ENCODE results near the gene CAMK2A.

The CAMK2A gene

GRCh38 chr5:150266871-150267291 is 22.7 kb downstream of the CAMK2A start:
- TF ChIP-seq, protein P1, sequence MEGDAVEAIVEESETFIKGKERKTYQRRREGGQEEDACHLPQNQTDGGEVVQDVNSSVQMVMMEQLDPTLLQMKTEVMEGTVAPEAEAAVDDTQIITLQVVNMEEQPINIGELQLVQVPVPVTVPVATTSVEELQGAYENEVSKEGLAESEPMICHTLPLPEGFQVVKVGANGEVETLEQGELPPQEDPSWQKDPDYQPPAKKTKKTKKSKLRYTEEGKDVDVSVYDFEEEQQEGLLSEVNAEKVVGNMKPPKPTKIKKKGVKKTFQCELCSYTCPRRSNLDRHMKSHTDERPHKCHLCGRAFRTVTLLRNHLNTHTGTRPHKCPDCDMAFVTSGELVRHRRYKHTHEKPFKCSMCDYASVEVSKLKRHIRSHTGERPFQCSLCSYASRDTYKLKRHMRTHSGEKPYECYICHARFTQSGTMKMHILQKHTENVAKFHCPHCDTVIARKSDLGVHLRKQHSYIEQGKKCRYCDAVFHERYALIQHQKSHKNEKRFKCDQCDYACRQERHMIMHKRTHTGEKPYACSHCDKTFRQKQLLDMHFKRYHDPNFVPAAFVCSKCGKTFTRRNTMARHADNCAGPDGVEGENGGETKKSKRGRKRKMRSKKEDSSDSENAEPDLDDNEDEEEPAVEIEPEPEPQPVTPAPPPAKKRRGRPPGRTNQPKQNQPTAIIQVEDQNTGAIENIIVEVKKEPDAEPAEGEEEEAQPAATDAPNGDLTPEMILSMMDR (IDR thresholded peaks at IDR 0.05; ENCODE audit: extremely low read depth, missing control alignments): no peak
- no peak for DNase-seq (ENCODE audit: low spot score)

DNA sequence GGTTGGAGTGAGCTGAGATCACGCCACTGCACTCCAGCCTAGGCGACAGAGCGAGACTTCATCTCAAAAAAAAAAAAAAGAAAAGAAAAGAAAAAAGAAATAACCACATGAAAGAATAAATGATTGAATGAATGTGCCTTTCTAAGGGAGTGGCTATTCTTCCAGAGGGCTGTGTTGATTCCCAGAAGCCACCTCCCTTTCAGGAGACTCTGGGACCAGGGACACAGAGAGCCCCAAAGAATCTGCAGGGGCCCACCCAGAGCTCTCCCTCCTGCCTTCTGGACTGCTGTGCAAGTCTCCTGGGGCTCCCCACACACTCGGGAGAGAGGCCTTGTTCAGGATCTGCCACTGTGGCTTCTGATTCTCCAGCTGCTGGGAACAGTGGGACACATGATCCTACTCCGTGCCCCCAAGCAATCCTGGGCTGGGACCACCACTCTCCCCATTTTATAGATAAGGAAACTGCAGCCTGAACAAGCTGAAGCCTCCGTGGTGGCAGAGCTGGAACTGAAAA is 23.6 kb downstream of the CAMK2A start:
- TF ChIP-seq, protein P1 (IDR thresholded peaks at IDR 0.05; ENCODE audit: extremely low read depth, missing control alignments): no peak

GRCh38 chr5:150264667-150265603 is 24.6 kb downstream of the CAMK2A start:
- TF ChIP-seq, protein P1 (IDR thresholded peaks at IDR 0.05; ENCODE audit: extremely low read depth, missing control alignments): no peak
- no peak for DNase-seq (ENCODE audit: low spot score)

More for the DNA sequence above, 23.6 kb downstream of the CAMK2A start:
- DNase-seq (ENCODE audit: low spot score): no peak

- no peak for DNase-seq (ENCODE audit: low spot score)
These were observed 25.6 kb downstream of the CAMK2A start for GRCh38 chr5:150263801-150264621.

GRCh38 chr5:150263375-150263775 is 26.2 kb downstream of the CAMK2A start:
- TF ChIP-seq, protein P1 (IDR thresholded peaks at IDR 0.05; ENCODE audit: extremely low read depth, missing control alignments): no peak

More at GRCh38 chr5:150263801-150264621, 25.6 kb downstream of the CAMK2A start:
- TF ChIP-seq, protein P1 (IDR thresholded peaks at IDR 0.05; ENCODE audit: extremely low read depth, missing control alignments): no peak

DNA sequence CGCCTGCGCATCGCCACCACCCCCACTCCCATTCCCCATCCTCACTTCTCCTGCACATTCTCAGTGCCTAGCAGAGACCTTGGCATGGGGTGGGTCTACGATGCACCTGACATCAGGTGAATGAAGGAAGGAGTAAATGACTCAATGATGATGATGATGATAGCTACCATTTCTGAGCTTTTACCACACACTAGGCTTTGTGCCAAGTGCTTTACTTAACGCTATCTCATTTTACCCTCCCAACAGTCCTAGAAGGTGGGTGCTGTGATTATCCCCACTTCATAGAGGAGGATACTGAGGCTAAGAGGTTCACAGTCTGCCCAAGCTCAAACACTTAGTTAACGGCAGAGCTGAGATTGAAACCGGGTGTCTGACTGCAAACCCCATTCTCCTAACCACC is 27.1 kb downstream of the CAMK2A start:
- DNase-seq (ENCODE audit: low spot score): no peak
- TF ChIP-seq, protein P1 (IDR thresholded peaks at IDR 0.05; ENCODE audit: extremely low read depth, missing control alignments): no peak

More at GRCh38 chr5:150263375-150263775, 26.2 kb downstream of the CAMK2A start:
- no peak for DNase-seq (ENCODE audit: low spot score)

Measured in GM20000 (cell line).